Hindlimb muscle (tissue), 1 donor: ENCODE data around the gene TBL1XR1. TPM values are rescaled to one million over a fixed set of nuclear protein-coding genes. Genes with fewer than 3 reads are reported as not detected.

ENCODE experiments used
- DNase-seq: peaks from one replicate; pipeline ENCODE4 v3.0.0-alpha.2; 2013
- polyA plus RNA-seq: library from polyadenylated mRNA; unstranded; fragments of 120-200 nt; gene quantifications from one replicate; pipeline ENCODE4 v1.2.1, GENCODE V29; 2013; ENCODE audit not compliant: insufficient read length

Gene TBL1XR1
- polyA plus RNA-seq, 1 donor: 74.9 TPM

DNA sequence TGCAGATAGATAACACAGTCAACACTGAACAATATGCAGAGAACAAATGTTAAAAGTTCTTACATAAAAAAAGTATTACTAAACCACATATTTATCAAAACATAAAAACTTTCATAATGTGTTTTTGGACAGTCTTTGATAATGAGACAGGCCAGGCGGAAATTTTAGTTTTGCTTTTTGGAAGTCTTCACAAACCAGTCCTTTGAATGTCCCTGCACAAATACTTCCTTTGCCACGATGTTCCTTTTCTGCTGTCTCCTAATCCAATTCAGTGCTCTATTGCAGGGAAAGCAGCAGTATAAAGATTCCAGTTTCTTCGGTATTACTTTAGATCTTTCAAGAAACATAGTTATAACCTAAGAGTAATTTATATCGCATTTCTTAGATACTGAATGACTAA, 135.9 kb downstream of the TBL1XR1 start:
- DNase-seq: no peak

DNA sequence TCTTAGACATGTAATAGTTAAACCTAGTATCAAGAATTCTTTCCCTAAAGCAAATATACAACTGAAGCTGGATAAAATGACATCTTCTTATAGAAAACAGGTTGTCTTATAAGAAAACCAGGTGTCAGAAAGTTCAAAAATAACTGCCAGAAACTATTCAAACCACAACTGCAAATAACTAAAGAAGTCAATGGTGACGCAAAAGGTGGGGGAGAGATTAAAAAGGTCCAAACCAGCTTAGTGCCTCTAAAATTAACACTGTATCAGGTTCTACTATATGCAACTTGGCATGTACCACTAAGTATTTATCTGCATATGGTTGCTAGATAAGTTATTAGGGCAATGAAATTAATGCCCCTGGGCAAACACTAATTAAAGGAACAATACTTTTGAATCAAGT, 136.8 kb downstream of the TBL1XR1 start:
- DNase-seq: no peak

DNA sequence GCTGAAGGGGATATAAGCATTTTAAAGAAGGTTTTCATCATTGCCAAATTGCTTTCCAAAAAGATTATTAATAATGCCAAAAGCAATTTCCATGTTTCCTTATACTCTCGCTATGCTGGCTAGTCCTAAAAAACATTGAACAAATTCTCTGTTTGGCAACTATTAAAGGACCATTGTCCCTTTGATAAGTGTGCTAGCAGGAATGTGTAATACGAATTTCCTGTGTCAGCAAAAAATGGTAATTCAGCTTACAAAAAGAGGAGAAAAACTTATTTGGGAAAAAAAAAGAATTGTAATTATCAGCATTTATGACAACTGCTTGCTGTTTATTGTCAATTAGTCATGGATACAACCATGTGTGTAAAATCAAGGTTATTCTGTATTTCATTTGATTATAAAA, 138.6 kb downstream of the TBL1XR1 start:
- DNase-seq: no peak

DNA sequence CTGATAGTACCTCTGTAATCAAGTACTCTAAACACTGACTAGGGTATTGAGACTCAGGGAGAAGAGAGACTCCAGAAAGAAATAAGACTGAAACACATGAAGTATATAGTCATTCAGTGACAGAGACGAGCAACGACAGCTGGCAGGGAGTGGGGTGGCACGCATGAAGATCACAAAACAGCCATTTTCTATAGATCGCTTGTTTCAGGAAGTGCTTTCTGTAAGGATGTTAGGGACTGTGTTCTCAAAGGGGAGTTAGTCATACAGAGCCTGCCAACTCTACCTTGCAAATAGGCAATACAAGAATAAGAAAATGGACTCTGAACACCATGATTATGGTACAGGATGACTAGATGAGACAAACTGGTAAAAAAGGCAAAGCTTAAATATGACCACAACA, 139.5 kb downstream of the TBL1XR1 start:
- no peak for DNase-seq

DNA sequence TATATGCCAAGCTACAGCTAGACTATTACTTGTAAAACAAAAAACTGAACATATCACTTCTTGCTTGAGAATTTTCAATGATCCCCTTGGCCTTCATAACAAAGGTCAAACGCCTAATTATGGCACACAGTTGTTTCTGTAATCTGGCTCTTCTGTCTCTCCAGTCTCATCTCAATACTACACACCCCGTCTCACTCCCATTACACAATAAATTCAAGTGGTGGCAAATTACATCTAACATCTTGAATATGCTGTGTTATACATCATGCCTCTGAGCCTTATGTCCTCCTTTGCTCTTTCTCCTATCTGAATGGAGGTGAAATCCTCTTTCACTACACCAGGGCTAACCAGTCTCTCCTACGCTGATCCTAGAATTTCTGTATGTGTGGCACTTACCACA, 140.4 kb downstream of the TBL1XR1 start:
- no peak for DNase-seq

DNA sequence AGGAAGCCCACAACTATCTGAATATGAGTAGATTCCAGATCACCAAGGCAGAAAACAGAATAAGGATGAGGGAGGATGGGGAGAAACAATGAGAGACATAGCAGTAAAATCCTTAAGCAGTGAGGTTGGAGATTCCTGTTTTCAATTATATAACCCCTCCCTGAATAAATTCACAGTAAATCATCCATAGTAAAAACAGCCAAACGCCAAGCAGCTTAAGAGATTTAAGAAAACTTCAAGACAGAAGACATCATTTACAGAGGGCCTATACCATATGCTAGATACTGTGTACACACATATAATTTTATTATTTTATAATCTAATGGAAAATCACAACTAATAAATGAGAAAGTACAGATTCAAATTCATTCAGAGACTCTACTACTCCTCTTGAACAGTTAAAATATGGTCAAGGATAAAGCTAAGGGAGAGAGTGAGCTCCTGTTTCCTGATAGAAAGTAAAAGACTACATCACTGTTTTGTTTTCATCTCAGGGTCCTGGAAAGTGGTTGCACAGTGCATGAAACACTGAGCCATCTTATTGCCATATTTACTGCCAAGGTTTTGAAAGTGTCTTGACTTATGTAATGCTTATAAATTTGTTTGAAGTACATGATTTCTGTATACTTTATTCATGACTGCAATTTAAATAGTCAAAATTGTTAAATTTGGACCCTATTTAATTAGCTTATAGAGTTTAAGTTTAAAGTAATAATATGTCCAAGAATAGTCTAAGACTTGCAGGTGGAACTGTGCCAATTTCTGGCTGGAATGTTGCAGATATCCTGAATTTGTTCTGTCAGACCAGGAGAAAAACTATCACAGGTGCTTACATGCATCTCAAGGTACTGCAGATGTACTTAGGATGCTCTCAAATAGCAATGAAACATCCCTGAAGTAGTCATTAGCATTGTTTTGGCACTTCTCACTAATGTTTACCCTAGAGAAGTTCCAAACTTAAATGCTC, 141.4 kb downstream of the TBL1XR1 start:
- no peak for DNase-seq

DNA sequence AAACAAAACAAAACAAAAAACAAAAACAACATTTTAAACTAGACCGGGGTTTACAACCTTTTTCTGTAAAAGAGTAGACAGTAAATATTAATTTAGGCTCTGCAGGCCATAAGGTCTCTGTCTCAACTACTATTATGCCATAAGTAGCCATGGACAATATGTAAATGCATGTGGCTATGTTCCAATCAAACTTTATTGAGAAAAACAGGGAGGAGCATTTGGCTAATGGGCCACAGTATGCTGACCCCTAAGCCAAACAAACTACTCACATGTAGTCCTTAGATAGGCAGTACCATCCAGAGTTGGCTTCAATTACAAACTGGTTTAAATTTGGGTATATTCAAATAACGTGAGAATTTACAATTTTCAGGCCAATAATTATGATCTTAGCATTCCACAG, 144.2 kb downstream of the TBL1XR1 start:
- DNase-seq: no peak

DNA sequence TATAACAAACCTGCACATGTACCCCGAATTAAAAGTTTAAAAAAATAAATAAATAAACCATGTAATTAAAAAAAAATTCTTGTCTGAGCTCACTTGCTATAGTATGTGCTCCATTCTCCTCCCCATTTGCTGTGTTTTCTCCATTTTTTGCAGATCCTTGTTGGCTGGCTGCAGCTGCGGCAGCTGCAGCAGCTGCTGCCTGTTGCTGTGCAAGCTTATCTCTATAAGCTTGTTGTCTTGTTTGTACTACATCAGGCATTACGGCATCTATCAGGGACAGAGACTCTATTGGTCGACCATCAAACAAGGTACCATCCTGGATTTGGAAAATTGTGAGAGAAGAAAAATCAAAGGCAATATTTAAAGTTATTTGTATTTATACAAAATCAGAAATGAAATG, 145.9 kb downstream of the TBL1XR1 start:
- peak; percentile 44 for DNase-seq

DNA sequence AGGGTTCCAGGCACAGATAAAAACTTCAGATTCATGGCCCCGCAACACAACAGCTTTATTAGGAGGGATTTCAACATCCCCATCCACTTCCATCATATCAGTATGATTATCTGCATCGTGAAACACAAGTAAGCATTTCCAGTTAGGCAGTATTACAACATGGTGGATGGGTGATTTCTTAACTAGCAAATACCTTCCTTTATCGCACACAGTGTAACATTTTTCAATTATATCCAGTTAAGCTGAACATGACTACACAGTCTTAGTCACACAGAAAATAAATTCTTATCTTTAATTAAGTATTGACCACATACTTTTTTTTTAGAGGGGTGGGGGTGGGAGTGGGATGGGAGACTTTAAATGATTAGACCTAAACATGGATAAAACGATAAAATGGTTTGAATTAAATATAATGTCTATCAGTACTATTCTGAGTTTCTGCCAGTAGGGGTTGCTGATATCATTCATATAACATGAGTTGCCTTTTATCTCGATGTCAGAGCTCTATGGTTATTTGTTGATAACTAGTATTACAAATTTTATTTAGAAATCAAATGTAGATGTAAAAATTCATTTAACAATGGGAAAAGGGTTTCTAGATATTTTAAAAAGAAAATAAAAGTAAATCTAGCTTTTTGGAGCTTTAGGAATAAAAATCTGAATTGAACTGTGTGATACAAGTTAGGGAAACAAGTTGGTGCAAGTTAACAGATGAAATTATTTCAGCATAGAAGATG, 146.6 kb downstream of the TBL1XR1 start:
- peak; percentile 40 for DNase-seq

DNA sequence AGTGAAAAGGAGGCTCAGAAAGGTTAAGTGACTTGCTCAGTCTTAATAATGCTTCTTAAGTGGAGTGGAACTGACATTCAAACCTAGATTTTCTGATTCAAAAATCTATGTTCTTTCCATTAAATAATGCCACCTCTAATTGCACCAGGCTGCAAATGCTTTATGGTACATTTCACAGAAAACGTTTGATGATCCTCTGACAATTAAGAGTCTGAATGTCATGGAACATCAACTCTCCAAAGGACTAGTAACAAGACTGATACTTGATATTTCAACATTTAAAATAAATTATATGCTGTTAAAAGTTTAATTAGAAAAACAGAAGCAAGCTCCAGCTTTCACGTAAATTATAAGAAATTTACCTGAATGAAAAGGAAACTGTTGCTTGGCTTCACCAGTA, 151.5 kb downstream of the TBL1XR1 start:
- no peak for DNase-seq

DNA sequence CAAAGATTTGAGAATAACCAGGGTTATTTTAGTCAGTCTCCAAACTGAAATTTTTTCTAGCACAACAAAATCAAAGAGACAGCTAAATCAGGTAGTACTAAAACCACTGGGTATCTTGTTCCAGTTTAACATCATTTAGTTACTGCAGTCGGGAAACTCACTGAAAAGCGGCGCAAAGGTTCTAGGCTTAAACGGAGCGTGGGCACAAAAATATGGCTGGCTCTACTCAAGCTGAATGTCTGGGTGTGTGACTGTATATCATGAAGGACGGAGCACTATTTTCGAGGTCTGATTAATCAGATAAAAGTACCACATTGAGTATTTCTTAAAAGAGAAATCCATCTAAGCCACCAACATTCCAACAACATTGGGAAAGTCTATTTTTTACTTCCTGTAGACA, 152.1 kb downstream of the TBL1XR1 start:
- no peak for DNase-seq

DNA sequence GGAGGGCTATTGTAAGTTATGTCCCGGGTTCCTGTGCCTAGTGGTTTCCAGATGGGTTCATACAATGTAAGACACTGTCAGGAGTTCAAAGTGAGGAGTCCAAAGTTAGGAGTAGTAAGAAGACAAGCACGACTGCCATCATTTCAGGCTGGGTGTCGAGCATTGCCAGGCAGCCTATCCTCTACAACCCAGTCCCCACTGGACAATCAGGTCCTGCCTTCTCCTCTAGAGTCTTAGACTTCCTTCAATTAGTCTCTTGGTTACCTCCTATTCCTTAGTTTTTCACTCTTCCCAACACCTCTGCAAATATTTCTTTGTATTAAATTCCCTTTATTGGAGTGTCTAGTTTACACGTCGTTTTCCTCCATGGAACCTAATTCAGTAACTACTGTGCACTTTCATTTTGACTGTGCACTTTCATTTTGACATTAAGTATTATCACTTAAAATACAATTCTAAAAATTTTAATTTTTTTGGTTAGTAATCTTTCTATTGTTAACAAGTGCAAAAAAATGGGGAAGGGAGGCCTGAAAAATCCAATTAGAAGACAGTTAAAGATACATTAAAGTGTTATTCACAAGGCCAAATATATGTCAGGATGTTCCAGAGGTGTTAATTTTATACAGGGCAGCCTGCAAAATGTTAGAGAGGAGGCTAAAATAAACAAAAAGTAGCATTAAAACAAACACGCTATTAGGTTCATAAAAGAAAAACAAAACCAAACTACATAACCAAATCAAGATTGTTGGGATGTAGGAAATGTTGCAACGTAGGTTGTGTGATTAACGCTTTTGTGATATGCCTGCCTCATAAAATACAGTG, 155.3 kb downstream of the TBL1XR1 start:
- no peak for DNase-seq

DNA sequence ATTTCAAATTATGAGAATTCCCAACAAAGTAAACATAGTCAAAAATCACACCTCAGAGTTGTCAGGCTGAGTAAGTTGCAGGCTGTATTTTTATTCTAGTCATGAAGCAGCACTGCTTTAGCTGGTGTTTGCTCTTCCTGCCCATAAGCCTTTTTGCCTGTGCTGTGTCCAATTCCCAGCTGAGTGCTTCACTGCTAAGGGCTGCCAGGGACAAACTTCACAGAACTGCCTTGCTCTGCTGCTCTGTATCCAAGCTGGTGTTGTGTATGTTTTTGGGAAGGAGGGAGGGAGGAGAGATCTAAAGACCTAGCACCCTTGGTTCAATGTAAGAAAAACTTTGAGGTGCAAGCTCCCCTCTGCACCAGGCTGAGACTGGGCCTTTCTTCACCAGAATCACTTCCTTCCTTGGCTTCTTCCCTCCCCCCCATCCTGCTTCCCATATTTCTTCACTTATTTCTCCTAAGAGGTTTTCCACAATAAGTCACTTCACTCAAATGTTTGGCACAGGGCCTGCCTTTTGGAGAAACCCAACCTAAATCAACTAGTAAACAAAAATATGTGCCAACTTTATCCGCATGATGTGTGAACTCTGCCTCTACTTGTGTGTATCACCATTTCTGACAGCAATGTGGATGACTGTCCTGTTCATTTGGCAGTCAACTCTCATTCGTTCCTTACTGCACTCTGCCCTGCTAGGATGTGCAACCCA, 156.1 kb downstream of the TBL1XR1 start:
- DNase-seq: peak; percentile 34

DNA sequence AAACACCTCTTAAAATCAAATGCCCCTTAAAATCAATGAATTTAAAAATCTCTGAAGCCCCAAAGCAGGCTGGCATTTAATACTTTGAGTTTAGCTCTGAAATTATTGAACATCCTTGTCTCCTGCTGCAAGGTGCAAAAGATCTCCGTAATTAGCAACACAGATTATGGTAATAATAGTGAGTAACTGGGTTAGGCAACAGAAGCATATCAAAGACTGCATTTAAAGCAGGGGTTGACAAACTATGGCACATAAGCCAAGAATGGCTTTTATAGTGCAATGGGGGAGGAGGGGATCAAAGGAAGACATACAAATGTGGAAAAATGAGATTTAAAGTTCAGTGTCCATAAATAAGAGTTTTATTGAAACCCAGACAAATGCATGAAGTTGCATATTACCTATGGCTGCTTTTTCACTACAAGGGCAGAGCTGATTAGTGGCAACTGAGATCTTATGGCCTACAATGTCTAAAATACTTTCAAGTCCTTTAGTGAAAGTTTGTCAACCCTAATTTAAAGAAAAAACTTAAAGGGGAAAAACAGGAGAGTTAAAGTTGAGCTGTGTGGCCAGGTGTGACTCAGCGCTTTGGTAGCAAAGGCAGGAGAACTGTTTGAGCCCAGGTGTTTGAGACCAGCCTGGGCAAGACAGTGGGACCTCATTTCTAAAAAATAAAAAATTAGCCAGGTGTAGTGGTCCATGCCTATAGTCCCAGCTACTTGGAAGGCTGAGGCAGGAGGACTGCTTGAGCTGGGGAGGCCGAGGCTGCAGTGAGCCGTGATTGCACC, 157.6 kb downstream of the TBL1XR1 start:
- no peak for DNase-seq

DNA sequence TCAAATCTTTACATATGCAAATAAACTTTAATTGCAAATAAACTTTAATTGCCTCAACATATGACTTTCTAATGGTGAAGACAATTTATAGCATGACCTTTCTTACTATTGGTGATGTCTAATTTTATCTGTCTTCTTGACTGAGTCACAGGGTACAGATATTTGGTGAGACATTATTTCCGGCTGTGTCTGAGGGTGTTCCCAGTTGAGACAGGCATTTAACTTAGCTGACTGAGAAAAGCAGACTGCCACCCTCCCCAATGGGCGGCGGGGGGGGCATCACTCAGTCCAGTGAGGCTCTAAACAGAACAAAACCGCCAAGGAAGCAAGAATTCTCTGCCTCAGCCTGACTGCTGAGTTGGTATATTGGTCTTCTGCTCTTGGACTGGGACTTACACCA, 160.0 kb downstream of the TBL1XR1 start:
- no peak for DNase-seq

DNA sequence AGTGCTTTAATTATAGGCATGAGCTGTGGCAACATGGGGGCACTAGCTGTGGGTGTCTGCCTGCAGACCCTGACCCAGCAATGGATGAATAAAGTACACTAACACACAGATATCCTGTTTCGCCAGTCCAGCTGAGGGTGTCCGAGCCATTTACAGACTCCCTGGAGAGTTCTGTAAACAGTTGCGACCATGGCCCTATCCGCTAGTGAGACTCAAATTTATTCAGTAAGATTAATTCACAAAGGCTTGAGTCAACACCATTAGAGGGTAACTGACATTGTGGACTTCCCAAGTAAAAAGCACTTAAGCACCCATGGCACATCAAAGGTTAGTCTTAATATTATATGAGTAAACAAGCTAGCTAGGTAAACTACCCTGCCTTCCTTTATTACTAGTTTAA, 161.6 kb downstream of the TBL1XR1 start:
- DNase-seq: no peak

DNA sequence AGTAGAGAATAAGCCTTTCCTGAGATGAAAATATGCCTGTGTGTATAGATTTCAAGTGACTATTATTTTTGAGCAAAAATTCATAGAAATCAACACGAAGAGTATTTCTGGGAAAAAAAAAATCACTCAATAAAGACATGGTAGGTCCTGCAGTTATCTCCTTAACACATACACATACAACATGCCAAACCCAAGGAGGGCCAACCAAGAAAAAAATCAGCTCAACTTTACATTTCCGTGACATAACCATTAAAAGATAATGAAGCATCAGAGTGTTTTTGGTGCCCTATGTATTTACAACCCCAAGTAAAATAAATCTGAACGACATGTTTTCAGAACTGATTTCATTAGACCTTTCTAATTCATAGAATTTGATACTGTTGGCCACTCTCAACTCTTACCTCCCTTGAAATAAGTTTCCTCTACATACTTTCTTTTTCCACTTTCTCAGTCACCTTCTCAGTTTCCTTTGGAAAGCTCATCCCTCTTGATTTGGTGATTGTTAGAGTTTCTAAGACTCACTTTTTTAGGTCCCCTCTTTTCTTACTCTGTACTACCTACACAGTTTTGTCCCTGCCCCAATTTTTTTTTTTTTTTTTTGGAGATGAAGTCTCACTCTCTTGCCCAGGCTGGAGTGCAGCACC, 162.3 kb downstream of the TBL1XR1 start:
- no peak for DNase-seq

DNA sequence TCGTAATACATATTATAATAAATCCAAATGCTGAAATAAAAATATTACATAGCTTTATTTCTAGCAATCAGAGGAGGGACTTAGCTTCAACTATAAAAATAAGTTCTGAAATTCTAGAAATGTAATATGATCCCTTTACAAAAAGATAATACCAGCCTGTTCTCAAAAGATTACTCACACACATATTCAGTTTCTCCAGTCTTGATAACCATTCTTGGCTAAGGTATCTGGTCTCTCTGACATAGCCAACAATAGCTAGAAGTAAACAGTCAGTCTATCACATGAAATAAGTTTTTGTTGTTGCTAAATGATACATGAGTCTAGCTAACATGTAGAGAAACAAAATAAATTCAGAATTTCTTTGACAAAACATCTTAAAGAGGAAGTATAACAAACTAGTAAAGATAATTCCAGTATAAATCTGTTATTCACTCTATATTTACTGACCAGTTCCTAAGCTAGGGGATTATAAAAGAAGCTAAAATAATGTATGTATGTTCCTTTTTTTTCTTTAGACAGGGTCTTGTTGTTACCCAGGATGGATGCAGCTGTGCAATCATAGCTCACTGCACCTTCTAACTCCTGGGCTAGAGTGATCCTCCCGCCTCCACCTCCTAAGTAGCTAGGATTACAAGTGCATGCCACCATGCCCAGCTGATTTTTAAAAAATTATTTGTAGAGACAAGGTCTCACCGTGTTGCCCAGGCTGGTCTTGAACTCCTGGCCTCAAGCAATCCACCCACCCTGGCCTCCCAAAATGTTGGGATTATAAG, 170.6 kb downstream of the TBL1XR1 start:
- no peak for DNase-seq

DNA sequence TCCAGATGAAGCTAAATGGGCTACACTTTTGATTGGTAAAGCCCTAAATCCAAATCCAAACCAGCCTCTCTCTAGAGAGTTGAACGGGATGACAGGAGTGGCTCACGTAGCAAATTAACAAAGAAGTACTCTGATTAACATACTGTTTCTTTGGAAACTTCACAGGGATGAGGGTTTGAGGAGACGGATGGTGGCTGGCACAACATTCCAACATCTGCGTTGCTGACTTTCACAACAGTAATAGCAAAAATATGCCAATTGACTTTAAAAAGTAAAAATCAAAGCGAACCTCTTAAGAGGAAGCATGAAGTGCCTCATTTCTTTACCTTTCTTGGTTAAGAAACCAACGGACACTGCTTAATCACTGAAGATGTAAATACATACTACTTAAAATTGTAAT, 181.4 kb downstream of the TBL1XR1 start:
- DNase-seq: no peak

DNA sequence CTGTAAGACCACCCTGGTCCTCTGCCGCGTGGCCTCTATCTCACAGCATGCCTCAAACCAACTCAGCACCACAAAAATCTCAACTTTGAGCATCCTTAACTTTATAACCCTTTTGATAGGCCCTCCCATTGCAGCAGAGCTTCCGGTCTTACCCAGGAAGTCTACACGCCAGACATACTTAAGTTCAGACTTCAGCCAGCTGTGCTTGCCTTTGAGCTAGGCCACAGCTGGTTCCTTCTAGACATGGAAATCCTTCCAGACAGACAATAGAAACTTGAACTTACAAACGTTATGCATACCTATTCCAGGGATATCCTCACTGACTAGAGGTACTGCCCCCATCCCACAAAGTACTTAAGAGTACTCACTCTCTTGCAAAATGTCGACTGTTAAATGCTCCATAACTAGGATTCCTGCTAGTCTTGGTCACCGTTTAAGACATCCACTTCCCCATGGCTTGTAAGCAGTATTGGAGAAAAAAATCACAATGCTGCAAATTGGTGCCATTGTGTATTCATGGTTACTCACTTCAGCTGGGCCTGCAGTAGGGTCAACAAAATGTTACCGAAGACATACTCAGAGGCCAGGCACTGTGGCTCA, 183.5 kb downstream of the TBL1XR1 start:
- DNase-seq: no peak
